ENCODE measurements around the gene ZMYM4. TPM values are rescaled to one million over a fixed set of nuclear protein-coding genes. Genes with fewer than 3 reads are reported as not detected.

The ZMYM4 gene
- polyA plus RNA-seq, 5 donors: 47.9 to 85.9 (median 67.9) TPM

- DNase-seq: no peak
Observed at GRCh38 chr1:35270836-35271235, 2.3 kb downstream of the ZMYM4 start.

GRCh38 chr1:35274197-35274596 lies 5.7 kb downstream of the ZMYM4 start:
- DNase-seq: no peak

DNA sequence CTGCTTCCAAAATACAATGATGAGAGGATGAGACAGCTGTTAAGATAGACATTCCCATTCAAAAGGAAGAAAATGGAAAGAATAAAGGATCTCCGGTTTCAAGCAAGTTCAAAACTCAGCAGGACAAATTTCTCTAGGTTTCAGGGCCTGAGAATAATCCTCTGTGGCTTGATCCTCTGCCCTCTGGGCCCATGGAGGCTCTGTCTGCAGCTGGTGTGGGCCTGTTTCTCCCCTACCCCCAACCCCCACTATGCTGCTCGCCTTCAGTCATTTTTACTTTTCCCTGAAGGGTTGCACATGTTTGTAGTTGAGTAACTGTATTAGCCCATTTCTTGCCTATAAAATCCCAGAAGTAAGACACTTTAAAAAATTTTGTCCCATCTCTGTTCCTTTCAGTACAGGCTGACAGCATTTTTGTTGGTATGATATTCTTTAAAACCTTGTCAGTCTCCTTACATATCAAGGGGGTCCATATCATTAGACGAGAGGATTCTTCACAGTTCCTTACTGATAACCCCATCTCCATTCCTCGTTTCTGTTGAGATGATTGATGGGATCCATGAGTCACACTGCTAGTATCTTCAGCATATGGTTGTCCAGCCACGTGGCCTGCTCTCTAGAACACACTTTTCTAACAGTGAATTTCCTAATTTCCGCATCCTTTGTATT lies 10.5 kb downstream of the ZMYM4 start:
- no peak for DNase-seq

DNA sequence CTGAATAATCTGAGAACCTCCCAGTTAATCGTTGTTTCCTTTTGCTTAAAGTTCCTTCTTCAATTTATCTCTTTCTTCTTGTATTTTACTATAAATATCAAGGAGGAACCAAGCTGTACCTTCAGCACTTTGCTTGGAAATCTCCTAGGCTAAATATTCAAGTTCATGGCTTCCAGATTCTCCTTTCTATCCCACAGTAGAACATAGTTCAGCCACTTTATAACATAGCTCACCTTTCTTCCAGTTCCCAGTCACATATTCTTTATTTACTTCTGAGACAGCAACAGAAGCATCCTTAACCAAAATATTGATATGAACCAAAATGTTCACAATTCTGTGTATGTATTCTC lies 11.0 kb downstream of the ZMYM4 start:
- no peak for DNase-seq

- no peak for DNase-seq
Observed at GRCh38 chr1:35280006-35280405, 11.5 kb downstream of the ZMYM4 start.

GRCh38 chr1:35281565-35281964 lies 13.1 kb downstream of the ZMYM4 start:
- DNase-seq: no peak

GRCh38 chr1:35282172-35282571 lies 13.7 kb downstream of the ZMYM4 start:
- no peak for DNase-seq

- DNase-seq: no peak
Observed at GRCh38 chr1:35284852-35285251, 16.3 kb downstream of the ZMYM4 start.

DNA sequence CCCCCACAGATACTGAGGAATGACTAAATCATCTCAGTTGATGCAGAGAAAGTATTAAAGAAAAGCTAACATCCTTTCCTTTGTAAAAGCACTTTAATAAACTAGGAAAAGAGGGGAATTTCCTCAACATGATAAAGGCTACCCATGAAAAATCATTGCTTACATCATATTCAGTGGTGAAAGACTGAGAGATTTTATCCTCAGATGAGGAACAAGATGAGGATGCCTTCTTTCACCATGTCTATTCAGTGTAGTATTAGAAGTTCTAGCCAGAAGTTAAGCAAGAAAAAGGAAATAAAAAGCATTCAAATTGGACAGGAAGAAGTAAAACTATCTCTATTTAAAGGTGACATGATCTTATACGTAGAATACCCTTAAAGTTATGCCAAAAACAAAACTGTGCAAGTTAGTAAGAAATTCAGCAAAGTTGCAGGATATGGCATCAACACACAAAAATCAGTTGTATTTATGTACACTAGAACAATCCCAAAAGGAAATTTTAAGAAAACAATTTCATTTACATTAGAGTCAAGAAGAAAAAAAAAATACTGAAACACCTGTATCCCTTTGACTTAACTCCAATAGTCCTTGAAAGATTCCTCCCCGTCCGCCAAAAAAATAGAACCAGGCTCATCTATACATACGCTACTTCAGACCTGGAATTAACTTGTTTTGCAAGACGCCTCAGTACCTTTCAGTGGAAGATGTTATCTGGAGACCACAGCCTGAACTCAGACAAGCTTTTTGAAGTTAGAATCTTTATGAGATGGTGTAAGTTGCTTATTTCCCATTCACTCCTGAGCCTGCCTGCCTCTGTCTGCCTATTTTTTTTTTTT lies 17.5 kb downstream of the ZMYM4 start:
- DNase-seq: no peak

DNA sequence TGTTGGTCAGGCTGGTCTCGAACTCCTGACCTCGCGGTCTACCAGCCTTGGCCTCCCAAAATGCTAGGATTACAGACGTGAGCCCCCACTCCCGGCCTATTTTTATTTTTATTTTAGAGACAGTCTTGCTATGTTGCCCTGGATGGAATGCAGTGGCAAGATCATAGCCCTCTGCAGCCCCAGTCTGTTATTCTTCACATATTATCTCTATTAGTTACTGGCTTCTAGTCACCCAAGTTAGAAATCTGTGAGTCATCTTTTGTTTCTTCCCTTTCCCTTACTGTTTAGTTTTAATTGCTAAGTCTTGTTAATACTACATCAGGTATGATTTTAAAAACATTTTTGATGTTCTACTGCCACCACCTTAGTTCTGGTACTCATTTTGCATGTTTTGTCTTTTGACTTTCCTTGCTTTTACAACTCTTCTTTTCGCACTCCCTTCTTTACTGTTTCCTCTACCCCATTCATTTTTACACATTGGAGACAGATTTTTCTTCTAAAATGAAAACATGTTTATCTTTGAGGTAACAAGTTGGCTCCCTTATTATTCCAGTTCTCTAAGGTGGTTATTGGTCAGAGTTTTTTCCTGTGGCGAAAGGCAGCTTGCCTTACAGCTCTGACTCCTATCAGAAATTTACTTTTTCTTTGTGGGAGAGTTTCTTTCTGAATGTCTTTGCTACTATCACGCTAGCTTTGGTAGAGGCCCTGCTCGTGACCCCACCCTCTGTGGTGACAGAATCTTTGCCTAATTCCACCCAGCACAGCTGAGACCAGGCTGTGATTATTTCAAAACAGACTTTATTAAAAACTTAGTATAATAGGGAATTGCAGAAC lies 19.5 kb downstream of the ZMYM4 start:
- no peak for DNase-seq

DNA sequence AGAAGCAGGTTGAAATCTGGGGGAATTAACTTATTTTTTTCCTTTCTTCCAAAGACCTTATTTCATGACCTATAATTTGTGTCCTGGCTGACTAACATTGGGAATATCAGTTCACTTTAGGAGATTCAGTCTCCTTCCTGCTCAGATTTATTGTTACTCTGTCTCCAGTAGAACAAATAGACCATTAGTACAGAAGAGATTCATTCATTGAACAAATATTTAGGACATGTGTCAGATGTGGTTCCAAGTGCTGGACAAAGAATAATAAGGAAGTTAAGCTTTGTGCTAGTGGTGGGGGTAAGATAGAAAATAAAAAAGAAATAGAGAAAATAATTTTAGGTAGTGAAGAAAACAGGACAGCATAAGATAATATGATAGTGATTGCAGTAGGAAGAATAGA lies 20.3 kb downstream of the ZMYM4 start:
- no peak for DNase-seq

- DNase-seq: no peak
Observed at GRCh38 chr1:35290452-35290851, 21.9 kb downstream of the ZMYM4 start.

DNA sequence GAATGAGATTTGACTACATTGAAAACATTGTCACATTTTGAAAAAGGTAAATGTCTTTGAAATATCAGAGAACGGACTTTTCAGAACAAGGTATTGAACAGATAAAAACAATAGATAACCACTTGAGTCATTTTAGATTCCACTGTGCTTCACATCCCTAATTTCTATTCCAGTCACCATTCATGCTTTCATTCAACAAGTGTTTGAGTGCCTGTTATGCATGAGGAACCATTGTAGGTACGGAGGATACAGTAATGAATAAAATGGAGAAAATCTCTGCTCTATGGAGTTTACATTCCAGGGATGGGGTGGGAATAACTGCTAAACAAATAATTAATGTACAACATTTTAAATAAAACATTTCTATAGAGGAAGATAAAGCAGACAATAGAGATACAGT lies 26.3 kb downstream of the ZMYM4 start:
- no peak for DNase-seq

DNA sequence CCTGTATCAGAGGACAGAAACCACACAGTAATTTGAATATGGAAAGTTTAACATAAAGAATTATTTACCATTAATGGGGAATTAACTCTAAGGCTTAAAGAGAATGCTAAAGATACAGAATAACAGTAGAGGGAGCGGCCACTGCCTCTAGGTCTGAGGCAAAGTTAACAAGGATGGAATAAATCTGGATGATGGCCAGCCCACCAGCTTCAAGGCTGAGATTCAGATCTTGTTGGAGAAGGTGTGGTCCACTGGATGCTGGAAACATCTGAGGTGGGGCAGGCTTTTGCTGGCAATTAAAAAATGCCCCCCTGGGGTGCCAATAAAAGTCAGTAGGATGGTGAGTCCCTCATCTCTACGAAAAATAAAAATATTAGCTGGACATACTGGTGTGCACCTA lies 29.4 kb downstream of the ZMYM4 start:
- DNase-seq: no peak

DNA sequence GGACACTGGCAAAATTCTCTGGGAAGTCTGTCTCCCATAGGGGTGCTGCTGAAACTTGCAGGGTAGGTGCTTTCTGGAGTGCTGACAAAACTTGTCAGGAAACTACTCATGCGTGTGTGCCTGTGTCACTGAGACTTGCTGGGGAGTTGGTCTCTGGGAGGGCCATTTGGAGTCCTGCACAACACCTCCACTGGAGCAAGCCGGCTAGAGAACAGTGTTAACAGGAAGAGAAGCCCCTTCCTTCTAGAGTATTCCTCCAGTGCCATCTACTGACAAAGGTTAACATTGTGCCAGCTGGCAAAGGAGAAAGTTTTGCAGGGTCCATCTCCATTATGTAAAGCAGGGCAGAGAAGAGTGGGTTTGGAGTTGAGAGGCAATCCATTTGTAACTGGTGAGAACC lies 30.0 kb downstream of the ZMYM4 start:
- DNase-seq: peak in 1 of 2 donors; percentile 36

- no peak for DNase-seq
Observed at GRCh38 chr1:35300376-35300775, 31.9 kb downstream of the ZMYM4 start.

GRCh38 chr1:35301674-35302392 lies 33.3 kb downstream of the ZMYM4 start:
- no peak for DNase-seq

- no peak for DNase-seq
Observed at GRCh38 chr1:35305383-35305782, 36.9 kb downstream of the ZMYM4 start.

DNA sequence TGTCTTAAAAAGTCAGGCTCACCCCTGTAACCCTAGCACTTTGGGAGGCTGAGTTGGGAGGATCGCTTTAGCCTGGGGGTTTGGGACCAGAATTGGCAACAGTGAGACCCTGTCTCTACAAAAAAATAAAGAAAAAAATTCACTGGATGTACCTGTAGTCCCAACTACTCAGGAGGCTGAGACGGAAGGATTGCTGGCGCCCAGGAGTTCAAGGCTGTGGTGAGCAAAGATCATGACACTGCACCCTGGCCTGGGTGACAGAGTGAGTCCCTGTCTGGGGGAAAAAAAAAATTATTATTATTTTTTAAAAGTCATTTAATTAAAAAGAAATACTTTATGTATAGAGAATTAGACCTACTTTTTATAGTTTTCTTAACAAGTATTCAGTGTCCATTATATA lies 47.1 kb downstream of the ZMYM4 start:
- no peak for DNase-seq

GRCh38 chr1:35316264-35316663 lies 47.8 kb downstream of the ZMYM4 start:
- DNase-seq: no peak

- peak in 1 of 2 donors; percentile 3 for DNase-seq
Observed at GRCh38 chr1:35319988-35320713, 51.6 kb downstream of the ZMYM4 start.
